ENCODE results near the gene PRICKLE2. TPM values are rescaled to one million over a fixed set of nuclear protein-coding genes. Genes with fewer than 3 reads are reported as not detected.

PRICKLE2 gene
- total and polyA plus RNA-seq, 2 donors (not counting 1 experiment from before 2014, with no cell fraction given) = 14.1 to 29.4 TPM

- H2AFZ ChIP-seq (ENCODE audit: low read length) = no peak overlapping the region
- no peaks in the 10 kb centered on the region for H3K27me3 ChIP-seq (ENCODE audit: control insufficient read depth, insufficient read depth, low read length)
- TF ChIP-seq CTCF (conservative IDR thresholded peaks at IDR 0.05 in 1 of 2, IDR thresholded peaks at IDR 0.05 in 1 of 2; ENCODE audit: low read depth in 1 of 2, low read length in 2 of 2) = no peak
- no peak for TF ChIP-seq EZH2 (IDR thresholded peaks at IDR 0.05; ENCODE audit: low read length, missing control alignments)
- H4K20me1 ChIP-seq (ENCODE audit: control insufficient read depth, extremely low read depth, insufficient read depth, low read length) = no peaks in the 10 kb centered on the region
- peaks cover 2% of the 10 kb centered on the region for H3K36me3 ChIP-seq (ENCODE audit: control insufficient read depth, insufficient read depth, low read length)
- no peak overlapping the region for H3K4me3 ChIP-seq (replicated peaks in 1 of 4; ENCODE audit: control extremely low read depth in 1 of 4, insufficient read depth in 1 of 4, low read depth in 3 of 4, low read length in 4 of 4)
- no peak overlapping the region for H3K9ac ChIP-seq (ENCODE audit: insufficient read depth, low read length)
- H3K27ac ChIP-seq (ENCODE audit: insufficient read depth, low read length) = no peak overlapping the region
- H3K4me1 ChIP-seq (ENCODE audit: control insufficient read depth, extremely low read depth, insufficient read depth, low read length) = no peaks in the 10 kb centered on the region
- DNase-seq (ENCODE audit: low read depth in 2 of 2) = no peak
- H3K4me2 ChIP-seq (ENCODE audit: extremely low read depth, insufficient read depth, low read length) = no peak overlapping the region
- H3K9me3 ChIP-seq (ENCODE audit: control insufficient read depth, insufficient read depth, low read depth, low read length) = no peaks in the 10 kb centered on the region
- H3K79me2 ChIP-seq (ENCODE audit: control insufficient read depth, insufficient read depth, low read length) = no peaks in the 10 kb centered on the region
Observed at GRCh38 chr3:64105816-64106215, 119.5 kb downstream of the PRICKLE2 start.

- no peak overlapping the region for H3K9ac ChIP-seq (ENCODE audit: insufficient read depth, low read length)
- no peaks in the 10 kb centered on the region for H3K79me2 ChIP-seq (ENCODE audit: control insufficient read depth, insufficient read depth, low read length)
- H4K20me1 ChIP-seq (ENCODE audit: control insufficient read depth, extremely low read depth, insufficient read depth, low read length) = no peaks in the 10 kb centered on the region
- no peaks in the 10 kb centered on the region for H3K9me3 ChIP-seq (ENCODE audit: control insufficient read depth, insufficient read depth, low read depth, low read length)
- no peaks in the 10 kb centered on the region for H3K36me3 ChIP-seq (ENCODE audit: control insufficient read depth, insufficient read depth, low read length)
- no peak overlapping the region for H3K27ac ChIP-seq (ENCODE audit: insufficient read depth, low read length)
- H3K4me1 ChIP-seq (ENCODE audit: control insufficient read depth, extremely low read depth, insufficient read depth, low read length) = no peaks in the 10 kb centered on the region
- TF ChIP-seq CTCF (conservative IDR thresholded peaks at IDR 0.05 in 1 of 2, IDR thresholded peaks at IDR 0.05 in 1 of 2; ENCODE audit: low read depth in 1 of 2, low read length in 2 of 2) = no peak
- no peaks in the 10 kb centered on the region for H3K27me3 ChIP-seq (ENCODE audit: control insufficient read depth, insufficient read depth, low read length)
- H3K4me3 ChIP-seq (replicated peaks in 1 of 4; ENCODE audit: control extremely low read depth in 1 of 4, insufficient read depth in 1 of 4, low read depth in 3 of 4, low read length in 4 of 4) = no peak overlapping the region
- H3K4me2 ChIP-seq (ENCODE audit: extremely low read depth, insufficient read depth, low read length) = no peak overlapping the region
- no peak overlapping the region for H2AFZ ChIP-seq (ENCODE audit: low read length)
- peak in 1 of 2 donors; percentile 77 for DNase-seq (ENCODE audit: low read depth in 2 of 2)
Observed at GRCh38 chr3:64104691-64105111, 120.6 kb downstream of the PRICKLE2 start.

GRCh38 chr3:64104006-64104405, 121.3 kb downstream of the PRICKLE2 start:
- no peak overlapping the region for H3K9ac ChIP-seq (ENCODE audit: insufficient read depth, low read length)
- no peak overlapping the region for H3K4me2 ChIP-seq (ENCODE audit: extremely low read depth, insufficient read depth, low read length)
- H4K20me1 ChIP-seq (ENCODE audit: control insufficient read depth, extremely low read depth, insufficient read depth, low read length) = no peaks in the 10 kb centered on the region
- no peaks in the 10 kb centered on the region for H3K4me1 ChIP-seq (ENCODE audit: control insufficient read depth, extremely low read depth, insufficient read depth, low read length)
- TF ChIP-seq CTCF (conservative IDR thresholded peaks at IDR 0.05 in 1 of 2, IDR thresholded peaks at IDR 0.05 in 1 of 2; ENCODE audit: low read depth in 1 of 2, low read length in 2 of 2) (no peak), EZH2 (IDR thresholded peaks at IDR 0.05; ENCODE audit: low read length, missing control alignments) (no peak)
- no peaks in the 10 kb centered on the region for H3K79me2 ChIP-seq (ENCODE audit: control insufficient read depth, insufficient read depth, low read length)
- H3K27ac ChIP-seq (ENCODE audit: insufficient read depth, low read length) = no peak overlapping the region
- no peak overlapping the region for H3K4me3 ChIP-seq (replicated peaks in 1 of 4; ENCODE audit: control extremely low read depth in 1 of 4, insufficient read depth in 1 of 4, low read depth in 3 of 4, low read length in 4 of 4)
- no peak for DNase-seq (ENCODE audit: low read depth in 2 of 2)
- no peaks in the 10 kb centered on the region for H3K27me3 ChIP-seq (ENCODE audit: control insufficient read depth, insufficient read depth, low read length)
- no peaks in the 10 kb centered on the region for H3K9me3 ChIP-seq (ENCODE audit: control insufficient read depth, insufficient read depth, low read depth, low read length)
- peaks cover 5% of the 10 kb centered on the region for H3K36me3 ChIP-seq (ENCODE audit: control insufficient read depth, insufficient read depth, low read length)
- no peak overlapping the region for H2AFZ ChIP-seq (ENCODE audit: low read length)
